ENCODE results near the gene EEIG1.

DNA sequence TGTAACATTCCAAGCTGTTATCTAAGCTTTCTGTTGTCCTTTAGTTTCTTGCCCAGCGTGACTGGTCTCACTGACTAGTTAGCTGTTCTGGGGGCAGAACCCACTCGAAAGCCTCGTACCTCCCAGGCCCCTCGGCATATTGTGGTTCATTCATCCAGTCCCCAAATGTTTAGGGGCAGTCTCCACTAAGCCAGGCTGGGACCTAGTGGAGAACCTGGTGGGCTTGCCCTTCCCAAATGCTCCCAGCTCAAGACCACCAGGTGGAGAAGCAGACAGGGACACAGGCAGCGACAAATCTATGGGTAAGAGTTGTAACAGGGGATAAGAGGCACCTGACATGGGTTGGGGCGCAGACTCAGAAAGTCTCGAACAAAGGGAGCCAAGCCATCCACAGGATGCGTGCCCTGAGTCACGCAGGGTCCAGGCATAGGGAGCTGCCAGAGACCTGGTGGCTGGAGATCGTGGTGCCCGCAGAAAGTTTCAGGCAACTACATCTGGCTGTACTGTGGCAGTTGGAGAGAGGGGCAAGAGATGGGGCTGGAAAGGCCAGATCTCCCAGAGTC lies 851 bp upstream of the EEIG1 start:
- TF ChIP-seq, protein P1, sequence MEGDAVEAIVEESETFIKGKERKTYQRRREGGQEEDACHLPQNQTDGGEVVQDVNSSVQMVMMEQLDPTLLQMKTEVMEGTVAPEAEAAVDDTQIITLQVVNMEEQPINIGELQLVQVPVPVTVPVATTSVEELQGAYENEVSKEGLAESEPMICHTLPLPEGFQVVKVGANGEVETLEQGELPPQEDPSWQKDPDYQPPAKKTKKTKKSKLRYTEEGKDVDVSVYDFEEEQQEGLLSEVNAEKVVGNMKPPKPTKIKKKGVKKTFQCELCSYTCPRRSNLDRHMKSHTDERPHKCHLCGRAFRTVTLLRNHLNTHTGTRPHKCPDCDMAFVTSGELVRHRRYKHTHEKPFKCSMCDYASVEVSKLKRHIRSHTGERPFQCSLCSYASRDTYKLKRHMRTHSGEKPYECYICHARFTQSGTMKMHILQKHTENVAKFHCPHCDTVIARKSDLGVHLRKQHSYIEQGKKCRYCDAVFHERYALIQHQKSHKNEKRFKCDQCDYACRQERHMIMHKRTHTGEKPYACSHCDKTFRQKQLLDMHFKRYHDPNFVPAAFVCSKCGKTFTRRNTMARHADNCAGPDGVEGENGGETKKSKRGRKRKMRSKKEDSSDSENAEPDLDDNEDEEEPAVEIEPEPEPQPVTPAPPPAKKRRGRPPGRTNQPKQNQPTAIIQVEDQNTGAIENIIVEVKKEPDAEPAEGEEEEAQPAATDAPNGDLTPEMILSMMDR (IDR thresholded peaks at IDR 0.05) = no peak
- TF ChIP-seq POLR2A (IDR thresholded peaks at IDR 0.05) = no peak

All from body of pancreas (tissue), 4 donors.